ENCODE measurements around the gene KRT1.

DNA sequence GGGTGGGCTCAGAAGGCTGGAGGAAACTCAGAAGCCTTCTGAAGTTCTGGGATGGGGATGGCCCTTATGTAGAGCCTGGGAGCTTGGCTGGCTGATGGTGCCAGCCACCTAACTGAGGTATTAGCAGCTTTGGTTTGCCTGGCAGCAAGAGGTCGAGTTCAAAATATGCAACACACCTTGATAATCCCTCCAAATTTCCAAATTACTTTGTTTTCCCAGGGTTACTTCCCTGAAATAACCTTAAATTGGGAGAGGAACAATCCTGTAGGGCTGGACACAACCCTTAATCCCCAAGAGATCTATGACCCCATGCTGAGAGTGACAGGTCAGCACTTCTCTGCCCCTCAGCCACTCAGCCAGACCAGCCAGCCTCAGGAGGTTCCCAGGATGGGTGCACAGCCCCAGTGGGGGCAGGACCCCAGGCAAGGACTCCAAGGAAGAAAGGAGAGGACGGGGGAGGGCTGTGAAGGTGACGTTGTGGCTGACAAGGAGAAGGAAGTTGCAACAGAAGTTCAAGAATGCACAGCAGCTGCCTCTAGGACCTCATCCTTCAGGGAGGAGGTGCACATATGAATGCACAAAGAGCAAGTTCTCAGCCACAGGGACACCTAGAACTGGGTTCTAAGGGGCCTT is 41.7 kb upstream of the KRT1 start:
- TF ChIP-seq GATA3 (IDR thresholded peaks at IDR 0.05; ENCODE audit: low read depth, low read length) (no peak), GATA2 (IDR thresholded peaks at IDR 0.05; ENCODE audit: low read depth, low read length) (no peak)
